H1 (cell line): ENCODE results near the gene UMAD1. TPM values are rescaled to one million over a fixed set of nuclear protein-coding genes. Genes with fewer than 3 reads are reported as not detected.

Experiments used
- CTCF ChIA-PET: fragments of 300-600 bp; sonication (Branson Sonifier 250); formaldehyde crosslinking; loops from one replicate; lab custom pipeline; 2021; ENCODE audit not compliant: partially characterized antibody; lab: Charles Lee
- POLR2A ChIA-PET: fragments of 300-600 bp; sonication (Branson Sonifier 250); formaldehyde crosslinking; loops from one replicate; lab custom pipeline; 2021; ENCODE audit warnings: inconsistent platforms; ENCODE audit not compliant: partially characterized antibody; lab: Charles Lee
- DNase-seq, 2 experiments: peaks; one replicate each; pipeline versions ENCODE4 v3.0.0 to v3.0.0-alpha.2; 2010 to 2022; ENCODE audit warnings: low spot score in 2 of 2, low read depth in 1 of 2, mixed read lengths in 1 of 2
- FAIRE-seq: peaks from 2 replicates; lab custom pipeline; 2011; peaks lifted over from hg19 to GRCh38; lab: Jason Lieb, UNC
- H2AFZ ChIP-seq: 2 replicates; pipeline ENCODE4 v1.8.1; 2012; ENCODE audit warnings: low read length, inconsistent platforms
- H2AK5ac ChIP-seq: 2 replicates; pipeline ENCODE4 v1.6.1; 2013; ENCODE audit warnings: low read depth, low read length
- H2BK120ac ChIP-seq: replicated peaks from 2 replicates; pipeline ENCODE3; 2013; ENCODE audit warnings: low read depth, low read length, inconsistent platforms
- H2BK12ac ChIP-seq: 2 replicates; pipeline ENCODE4 v1.6.1; 2013; ENCODE audit warnings: low read depth, low read length
- H2BK15ac ChIP-seq: 2 replicates; pipeline ENCODE4 v1.6.1; 2013; ENCODE audit warnings: low read length
- H2BK20ac ChIP-seq: 2 replicates; pipeline ENCODE4 v1.6.1; 2013; ENCODE audit warnings: low read length
- H2BK5ac ChIP-seq: 2 replicates; pipeline ENCODE4 v1.6.1; 2013; ENCODE audit warnings: low read depth, low read length
- H3K14ac ChIP-seq: 2 replicates; pipeline ENCODE4 v1.6.1; 2013; ENCODE audit warnings: inconsistent platforms; ENCODE audit not compliant: insufficient read length
- H3K18ac ChIP-seq: 2 replicates; pipeline ENCODE4 v1.6.1; 2013; ENCODE audit warnings: low read length; ENCODE audit errors: extremely low read depth
- H3K23ac ChIP-seq: 2 replicates; pipeline ENCODE4 v1.6.1; 2013; ENCODE audit warnings: inconsistent platforms; ENCODE audit not compliant: insufficient read length
- H3K23me2 ChIP-seq: 2 replicates; pipeline ENCODE4 v1.6.1; 2013; ENCODE audit warnings: low read depth, low read length
- H3K27ac ChIP-seq: 2 replicates; pipeline ENCODE4 v1.6.1; 2011; ENCODE audit warnings: low read depth, low read length, inconsistent platforms
- H3K27me3 ChIP-seq, 4 experiments: replicated peaks in 1 of 4; 1 replicate in 1 of 4; 2 replicates in 3 of 4; pipeline versions ENCODE4 v1.6.1 to v1.8.1; 2011 to 2013; ENCODE audit warnings: low read length in 3 of 4, mild to moderate bottlenecking in 3 of 4, inconsistent platforms in 2 of 4, mixed read lengths in 2 of 4, moderate library complexity in 1 of 4; ENCODE audit not compliant: control insufficient read depth in 3 of 4, insufficient read depth in 3 of 4; ENCODE audit errors: extremely low read depth in 1 of 4
- H3K36me3 ChIP-seq, 4 experiments: 2 replicates each; pipeline versions ENCODE4 v1.6.1 to v1.8.1; 2011 to 2013; ENCODE audit warnings: mild to moderate bottlenecking in 4 of 4, low read length in 3 of 4, moderate library complexity in 2 of 4, control low read depth in 1 of 4, inconsistent platforms in 1 of 4; ENCODE audit not compliant: insufficient read depth in 4 of 4, control insufficient read depth in 2 of 4
- H3K4ac ChIP-seq: replicated peaks from 2 replicates; pipeline ENCODE3; 2013; ENCODE audit warnings: low read length, low read depth, mixed read lengths, inconsistent platforms; ENCODE audit not compliant: insufficient read length
- H3K4me1 ChIP-seq, 4 experiments: replicated peaks in 1 of 4; 1 replicate in 1 of 4; 2 replicates in 3 of 4; pipeline versions ENCODE4 v1.6.1 to v1.8.1; 2011 to 2013; ENCODE audit warnings: low read length in 3 of 4, inconsistent platforms in 2 of 4, mixed read lengths in 1 of 4; ENCODE audit not compliant: insufficient read depth in 4 of 4, control insufficient read depth in 3 of 4
- H3K4me2 ChIP-seq, 2 experiments: 2 replicates each; pipeline versions ENCODE4 v1.6.1 to v1.8.1; 2011 to 2013; ENCODE audit warnings: low read depth in 2 of 2, low read length in 2 of 2, control low read depth in 1 of 2, inconsistent platforms in 1 of 2, mild to moderate bottlenecking in 1 of 2; ENCODE audit not compliant: insufficient read depth in 1 of 2
- H3K4me3 ChIP-seq, 4 experiments: fragments of 200-600, 300-600 bp in 1 of 4; sonication (generic), shearing (Covaris generic), sonication (Bioruptor Twin) in 1 of 4; 2 replicates each; pipeline versions ENCODE4 v1.5.1 to v1.8.1; 2011 to 2016; ENCODE audit warnings: low read length in 4 of 4, low read depth in 3 of 4, control low read depth in 2 of 4, inconsistent platforms in 2 of 4, mild to moderate bottlenecking in 2 of 4, mixed read lengths in 1 of 4, moderate library complexity in 1 of 4; ENCODE audit not compliant: insufficient read depth in 2 of 4; ENCODE audit errors: extremely low read depth in 1 of 4
- H3K56ac ChIP-seq: replicated peaks from 2 replicates; pipeline ENCODE3; 2013; ENCODE audit warnings: low read depth, mild to moderate bottlenecking, mixed read lengths, low read length, inconsistent platforms; ENCODE audit not compliant: insufficient read length
- H3K79me1 ChIP-seq: 2 replicates; pipeline ENCODE4 v1.6.1; 2013; ENCODE audit warnings: low read depth, low read length, control low read depth
- H3K79me2 ChIP-seq, 2 experiments: 2 replicates each; pipeline versions ENCODE4 v1.6.1 to v1.8.1; 2012 to 2013; ENCODE audit warnings: low read length in 2 of 2, mild to moderate bottlenecking in 2 of 2, inconsistent platforms in 1 of 2; ENCODE audit not compliant: insufficient read depth in 2 of 2, control insufficient read depth in 1 of 2
- H3K9ac ChIP-seq, 4 experiments: replicated peaks in 1 of 4; 1 replicate in 1 of 4; 2 replicates in 3 of 4; pipeline versions ENCODE4 v1.6.1 to v1.8.1; 2011 to 2013; ENCODE audit warnings: low read depth in 3 of 4, low read length in 3 of 4, control low read depth in 2 of 4, mild to moderate bottlenecking in 2 of 4, moderate library complexity in 2 of 4, inconsistent platforms in 1 of 4; ENCODE audit errors: extremely low read depth in 1 of 4
- H3K9me3 ChIP-seq, 2 experiments: 2 replicates each; pipeline versions ENCODE4 v1.6.1 to v1.8.1; 2012 to 2013; ENCODE audit warnings: mild to moderate bottlenecking in 2 of 2, moderate library complexity in 2 of 2, control low read depth in 1 of 2, inconsistent platforms in 1 of 2, low read depth in 1 of 2, low read length in 1 of 2, mixed read lengths in 1 of 2; ENCODE audit not compliant: insufficient read depth in 2 of 2
- H4K20me1 ChIP-seq, 2 experiments: replicated peaks in 1 of 2; 2 replicates each; pipeline versions ENCODE3 to v1.8.1; 2011 to 2013; ENCODE audit warnings: inconsistent platforms in 2 of 2, low read length in 2 of 2, mild to moderate bottlenecking in 1 of 2; ENCODE audit not compliant: insufficient read depth in 2 of 2, control insufficient read depth in 1 of 2
- H4K5ac ChIP-seq: 2 replicates; pipeline ENCODE4 v1.6.1; 2013; ENCODE audit warnings: low read length, low read depth, mixed read lengths, inconsistent platforms; ENCODE audit not compliant: insufficient read length
- H4K8ac ChIP-seq: 2 replicates; pipeline ENCODE4 v1.8.0; 2013; ENCODE audit warnings: mild to moderate bottlenecking, moderate library complexity, low read length, inconsistent platforms; ENCODE audit not compliant: insufficient read depth; ENCODE audit errors: extremely low read depth
- H4K91ac ChIP-seq: replicated peaks from 2 replicates; pipeline ENCODE3; 2013; ENCODE audit warnings: low read length, mixed read lengths, inconsistent platforms; ENCODE audit not compliant: insufficient read length
- BACH1 ChIP-seq: IDR thresholded peaks from 2 replicates; pipeline ENCODE4 v1.6.1; 2012; ENCODE audit warnings: low read length, improper control_type of control experiment
- BCL11A ChIP-seq, 2 experiments: IDR thresholded peaks; one replicate each; pipeline ENCODE4 v1.6.1; 2011; ENCODE audit warnings: low read depth in 2 of 2, low read length in 2 of 2, mild to moderate bottlenecking in 2 of 2
- BRCA1 ChIP-seq: IDR thresholded peaks from 2 replicates; pipeline ENCODE4 v1.6.1; 2012; ENCODE audit warnings: low read depth, low read length, improper control_type of control experiment
- CBX8 ChIP-seq: fragments of 300-800, 300-1000 bp; sonication (generic); IDR thresholded peaks from 2 replicates; pipeline ENCODE4 v1.7.1; 2016; ENCODE audit warnings: low read depth, low read length, borderline replicate concordance
- CEBPB ChIP-seq: IDR thresholded peaks from 2 replicates; pipeline ENCODE4 v1.6.1; 2012; ENCODE audit warnings: low read depth, low read length
- CTBP2 ChIP-seq: IDR thresholded peaks from 2 replicates; pipeline ENCODE4 v1.7.0; 2011; ENCODE audit warnings: borderline replicate concordance, mild to moderate bottlenecking, moderate library complexity, mixed read lengths, low read length; ENCODE audit not compliant: insufficient read depth, insufficient read length
- FOSL1 ChIP-seq: IDR thresholded peaks from 2 replicates; pipeline ENCODE4 v1.6.1; 2011; ENCODE audit warnings: mild to moderate bottlenecking, low read depth, low read length, moderate library complexity; ENCODE audit not compliant: insufficient read depth
- HDAC2 ChIP-seq, 2 experiments: fragments of 300-600 bp in 1 of 2; sonication (generic) in 1 of 2; IDR thresholded peaks; 2 replicates each; pipeline ENCODE4 v1.6.1; 2011 to 2012; ENCODE audit warnings: low read depth in 2 of 2, low read length in 2 of 2, mild to moderate bottlenecking in 2 of 2, moderate library complexity in 2 of 2, borderline replicate concordance in 1 of 2, inconsistent platforms in 1 of 2
- JUN ChIP-seq: IDR thresholded peaks from 2 replicates; pipeline ENCODE4 v1.6.1; 2011; ENCODE audit warnings: low read depth, mild to moderate bottlenecking, improper control_type of control experiment, low read length
- JUND ChIP-seq: IDR thresholded peaks from 2 replicates; pipeline ENCODE4 v1.6.1; 2011; ENCODE audit warnings: mild to moderate bottlenecking, improper control_type of control experiment, low read length
- RFX5 ChIP-seq: IDR thresholded peaks from 2 replicates; pipeline ENCODE4 v1.6.1; 2011; ENCODE audit warnings: low read depth, low read length, improper control_type of control experiment, borderline replicate concordance
- SP2 ChIP-seq: IDR thresholded peaks from 2 replicates; pipeline ENCODE4 v1.6.1; 2012; ENCODE audit warnings: mild to moderate bottlenecking, low read length, inconsistent platforms
- SRF ChIP-seq: IDR thresholded peaks from 2 replicates; pipeline ENCODE4 v1.6.1; 2011; ENCODE audit warnings: mild to moderate bottlenecking, low read depth, low read length, moderate library complexity
- TAF1 ChIP-seq: IDR thresholded peaks from 2 replicates; pipeline ENCODE4 v1.6.1; 2011; ENCODE audit warnings: mild to moderate bottlenecking, low read depth, low read length
- ZNF274 ChIP-seq: IDR thresholded peaks from 2 replicates; pipeline ENCODE4 v1.7.0; 2012; ENCODE audit warnings: low read length, borderline replicate concordance; ENCODE audit errors: extremely low read depth
- WGBS, 2 experiments: shearing (Covaris generic) in 1 of 2; methylation state at CpG; one replicate each; pipeline versions ENCODE4 v1.1.6 to v1.1.7; 2013 to 2015; ENCODE audit warnings: low lambda C conversion rate in 2 of 2, mixed read lengths in 2 of 2, inconsistent platforms in 1 of 2, low coverage in 1 of 2, missing lambda C conversion rate in 1 of 2; ENCODE audit not compliant: insufficient replicate concordance in 2 of 2, insufficient coverage in 1 of 2, insufficient read length in 1 of 2; ENCODE audit errors: extremely low coverage in 1 of 2, missing lambda C conversion rate in 1 of 2; 5-methylcytosine and 5-hydroxymethylcytosine counted together
- polyA plus RNA-seq, 7 experiments: library from polyadenylated mRNA; depleted of rRNA in 3 of 7; stranded (reverse) in 5 of 7; unstranded in 2 of 7; fragments of >200 nt in 5 of 7; fragments of 200-250 nt in 2 of 7; gene quantifications; 1 replicate in 5 of 7; 2 replicates in 1 of 7; 4 replicates in 1 of 7; pipeline versions ENCODE4 v1.2.1 to v1.2.3, GENCODE V29; 2011 to 2013; ENCODE audit warnings: missing spikeins in 2 of 7, mixed read lengths in 2 of 7
- total RNA-seq: library from RNA; stranded (reverse); fragmentation: NEBNext Ultra II Directional; extraction: Animal tissue kit (Norgen Biotek cat#: 25700); gene quantifications from 2 replicates; pipeline ENCODE4 v1.2.1, GENCODE V29; 2021

The UMAD1 gene
- total and polyA plus RNA-seq, 2 of the 8 experiments (the other 6 are each of a cell fraction or from before 2014, with no cell fraction given), result 10.4 to 12.3 TPM

GRCh38 chr7:7713730-7714129 is 73.2 kb downstream of the UMAD1 start:
- DNase-seq (no peak), FAIRE-seq (no peak)
- H3K56ac ChIP-seq, result no peak overlapping the region
- H3K27ac ChIP-seq, result no peak overlapping the region
- H3K4ac ChIP-seq, result no peak overlapping the region
- no peak overlapping the region for H2BK15ac ChIP-seq
- no peak overlapping the region for H3K18ac ChIP-seq
- H4K91ac ChIP-seq, result no peak overlapping the region
- 89% methylated on average over 4 of the region's 4 CpGs; no CpG with 5 or more reads in 1 of the 2 experiments for WGBS, 2 experiments
- no peak overlapping the region for H2BK20ac ChIP-seq
- no peak overlapping the region for H4K5ac ChIP-seq
- no peak overlapping the region for H3K14ac ChIP-seq
- H2BK12ac ChIP-seq, result no peak overlapping the region
- no peak overlapping the region for H3K4me2 ChIP-seq
- no peak overlapping the region for H2BK120ac ChIP-seq
- H3K4me1 ChIP-seq, result peaks cover 0 to 7% (median 1%) of the 10 kb centered on the region in 4 experiments; a peak in 2 of 7 replicates
- H2BK5ac ChIP-seq, result no peak overlapping the region
- H3K79me2 ChIP-seq, result no peaks in the 10 kb centered on the region
- no peak overlapping the region for H3K23ac ChIP-seq
- no peaks in the 10 kb centered on the region for H3K36me3 ChIP-seq
- H3K9me3 ChIP-seq, result no peaks in the 10 kb centered on the region; a peak in 1 of 4 replicates
- H2AK5ac ChIP-seq, result no peak overlapping the region
- H3K9ac ChIP-seq, result no peak overlapping the region
- ChIA-PET CTCF (interaction anchor here (0.6 kb wide), 1 partner anchor 489 kb away, joined by 3 read pairs; no protein-coding TSS in a partner anchor), POLR2A (interaction anchor here (0.9 kb wide), 1 partner anchor 24 kb away, joined by 3 read pairs; no protein-coding TSS in a partner anchor)
- H4K8ac ChIP-seq, result no peak overlapping the region
- H3K27me3 ChIP-seq, result no peaks in the 10 kb centered on the region
- no peaks in the 10 kb centered on the region for H3K23me2 ChIP-seq
- H2AFZ ChIP-seq, result no peak overlapping the region
- H4K20me1 ChIP-seq, result no peaks in the 10 kb centered on the region
- TF ChIP-seq CEBPB, result no peak
- TF ChIP-seq RFX5, result no peak
- no peak for TF ChIP-seq CTBP2
- no peak for TF ChIP-seq FOSL1
- no peak for TF ChIP-seq TAF1
- TF ChIP-seq SP2, result no peak
- no peak for TF ChIP-seq BRCA1
- no peak for TF ChIP-seq CBX8
- no peak for TF ChIP-seq JUND
- no peak for TF ChIP-seq ZNF274
- TF ChIP-seq JUN, result no peak
- TF ChIP-seq BACH1, result no peak
- no peak for TF ChIP-seq SRF
- no peak for TF ChIP-seq BCL11A (IDR thresholded peaks at IDR 0.05; ENCODE audit: low read depth in 2 of 2, low read length in 2 of 2)
- TF ChIP-seq HDAC2 (IDR thresholded peaks at IDR 0.05; ENCODE audit: borderline replicate concordance in 1 of 2, low read depth in 2 of 2, low read length in 2 of 2), result no peak
- H3K4me3 ChIP-seq, result no peak overlapping the region
- no peaks in the 10 kb centered on the region for H3K79me1 ChIP-seq
